Caco-2 (cell line): ENCODE measurements around the gene ZNF503. TPM values are rescaled to one million over a fixed set of nuclear protein-coding genes. Genes with fewer than 3 reads are reported as not detected.
A peak's percentile ranks its signal among the peaks of the same experiment; 100 is the strongest.

Experiments used
- BruUV-seq: library from RNA; stranded (reverse); fragments of 400-500 nt; replicated peaks from 2 replicates; lab custom pipeline; 2021; lab: Mats Ljungman, UMichigan
- CTCF ChIA-PET: fragments of 300-600 bp; sonication (Branson Sonifier 250); formaldehyde crosslinking; loops from one replicate; lab custom pipeline; 2022; ENCODE audit warnings: antibody characterized with exemption; lab: Charles Lee
- POLR2A ChIA-PET: fragments of 300-600 bp; sonication (Branson Sonifier 250); formaldehyde crosslinking; loops from one replicate; lab custom pipeline; 2022; ENCODE audit warnings: antibody characterized with exemption; lab: Charles Lee
- DNase-seq, 2 experiments: peaks; one replicate each; pipeline versions ENCODE4 v3.0.0 to v3.0.0-alpha.2; 2020 to 2022
- H3K27me3 ChIP-seq: replicated peaks from 2 replicates; pipeline ENCODE4 v1.6.0; 2011; ENCODE audit warnings: low read length; ENCODE audit not compliant: control insufficient read depth, insufficient read depth
- H3K36me3 ChIP-seq: 2 replicates; pipeline ENCODE4 v1.5.1; 2011; ENCODE audit warnings: low read length; ENCODE audit not compliant: control insufficient read depth, insufficient read depth
- H3K4me1 ChIP-seq: fragments of 250-450 bp; sonication (Bioruptor Pico); 2 replicates; pipeline ENCODE4 v1.5.1; 2020; ENCODE audit warnings: mild to moderate bottlenecking
- H3K4me3 ChIP-seq: 2 replicates; pipeline ENCODE4 v1.5.1; 2011; ENCODE audit warnings: low read depth, mild to moderate bottlenecking, control low read depth, low read length
- H3K9me3 ChIP-seq: fragments of 250-450 bp; sonication (Bioruptor Pico); 2 replicates; pipeline ENCODE4 v1.5.1; 2020; ENCODE audit warnings: mild to moderate bottlenecking, moderate library complexity
- H3K27ac Mint-ChIP-seq: one replicate; pipeline ENCODE4 v1.8.0; 2022; ENCODE audit warnings: mixed read lengths; ENCODE audit not compliant: unreplicated experiment
- H3K27me3 Mint-ChIP-seq: one replicate; pipeline ENCODE4 v1.8.0; 2022; ENCODE audit warnings: mixed read lengths; ENCODE audit not compliant: insufficient read depth, unreplicated experiment
- H3K36me3 Mint-ChIP-seq: one replicate; pipeline ENCODE4 v1.8.0; 2022; ENCODE audit warnings: mild to moderate bottlenecking, mixed read lengths; ENCODE audit not compliant: insufficient read depth, unreplicated experiment
- H3K4me1 Mint-ChIP-seq: one replicate; pipeline ENCODE4 v1.8.0; 2022; ENCODE audit warnings: low read depth, mixed read lengths; ENCODE audit not compliant: unreplicated experiment
- H3K4me3 Mint-ChIP-seq: one replicate; pipeline ENCODE4 v1.8.0; 2022; ENCODE audit warnings: mild to moderate bottlenecking, moderate library complexity, mixed read lengths; ENCODE audit not compliant: unreplicated experiment
- H3K9me3 Mint-ChIP-seq: one replicate; pipeline ENCODE4 v1.8.0; 2022; ENCODE audit warnings: mixed read lengths; ENCODE audit not compliant: unreplicated experiment
- CTCF ChIP-seq, 2 experiments: fragments of 200-600 bp in 1 of 2; IDR thresholded peaks; 1 replicate in 1 of 2; 2 replicates in 1 of 2; pipeline versions ENCODE4 v1.5.1 to v1.8.0; 2011 to 2022; ENCODE audit warnings: antibody characterized with exemption in 1 of 2, control low read depth in 1 of 2, inconsistent platforms in 1 of 2, low read depth in 1 of 2, low read length in 1 of 2, mild to moderate bottlenecking in 1 of 2, moderate library complexity in 1 of 2; ENCODE audit not compliant: insufficient read depth in 1 of 2, severe bottlenecking in 1 of 2, unreplicated experiment in 1 of 2
- intact Hi-C: fragments of 100-400 bp; cut with micrococcal nuclease; formaldehyde crosslinking; loops from one replicate; pipeline ENCODE4 v1.10.0; 2022; ENCODE audit not compliant: unreplicated experiment
- total RNA-seq: library from RNA; stranded (reverse); gene quantifications from 2 replicates; pipeline ENCODE4 v1.2.3, GENCODE V29; 2022

Gene ZNF503
- total RNA-seq, 1 experiment from 2014 or later: 35.5 TPM

GRCh38 chr10:75403939-75404814 is 2.6 kb upstream of the ZNF503 start:
- no peaks in the 10 kb centered on the region for H3K9me3 Mint-ChIP-seq
- Histone ChIP-seq H3K4me1 (peaks cover 9% of the 10 kb centered on the region), H3K36me3 (no peaks in the 10 kb centered on the region; the same call in 1 of the 2 replicates), H3K27me3 (no peaks in the 10 kb centered on the region), H3K9me3 (no peaks in the 10 kb centered on the region), H3K4me3 (peak overlapping the region; percentile 99)
- TSS peak; percentile 30 for BruUV-seq
- TF ChIP-seq CTCF (IDR thresholded peaks at IDR 0.05; ENCODE audit: insufficient read depth in 1 of 2, low read depth in 1 of 2, low read length in 1 of 2, severe bottlenecking in 1 of 2, unreplicated experiment in 1 of 2): no peak
- peaks cover 7% of the 10 kb centered on the region for H3K4me1 Mint-ChIP-seq
- H3K36me3 Mint-ChIP-seq: peaks cover 84% of the 10 kb centered on the region
- H3K27me3 Mint-ChIP-seq: no peaks in the 10 kb centered on the region
- DNase-seq: peak; percentile 67 to 78
- peak overlapping the region; percentile 95 for H3K27ac Mint-ChIP-seq
- ChIA-PET POLR2A (interaction anchor here (2.3 kb wide), 1 partner anchor 26 kb away, joined by 24 read pairs; no protein-coding TSS in a partner anchor), CTCF (interaction anchor here (0.7 to 1.5 kb wide), 3 partner anchors 26 to 647 kb away, joined by 3 to 5 read pairs (median 4); no protein-coding TSS in a partner anchor)
- intact Hi-C loops: loop anchor here (1.0 to 10.0 kb wide), 9 partner anchors 95 to 1141 kb away; no protein-coding TSS in a partner anchor
- peak overlapping the region; percentile 94 for H3K4me3 Mint-ChIP-seq

GRCh38 chr10:75403144-75403938 is 1.8 kb upstream of the ZNF503 start:
- H3K27me3 ChIP-seq: no peaks in the 10 kb centered on the region
- ChIA-PET CTCF (interaction anchor here (0.7 kb wide), 2 partner anchors 414 to 648 kb away, joined by 4 to 5 read pairs; no protein-coding TSS in a partner anchor), POLR2A (interaction anchor here (2.3 kb wide), 1 partner anchor 27 kb away, joined by 24 read pairs; no protein-coding TSS in a partner anchor)
- no TSS peak for BruUV-seq
- Mint-ChIP-seq H3K36me3 (peaks cover 84% of the 10 kb centered on the region), H3K4me3 (peak overlapping the region; percentile 94), H3K27ac (peak overlapping the region; percentile 95), H3K27me3 (no peaks in the 10 kb centered on the region), H3K4me1 (peaks cover 7% of the 10 kb centered on the region), H3K9me3 (no peaks in the 10 kb centered on the region)
- peaks cover 4% of the 10 kb centered on the region for H3K36me3 ChIP-seq
- no peak for TF ChIP-seq CTCF (IDR thresholded peaks at IDR 0.05; ENCODE audit: insufficient read depth in 1 of 2, low read depth in 1 of 2, low read length in 1 of 2, severe bottlenecking in 1 of 2, unreplicated experiment in 1 of 2)
- intact Hi-C loops: loop anchor here (2.0 to 10.0 kb wide), 7 partner anchors 221 to 1141 kb away; no protein-coding TSS in a partner anchor
- DNase-seq: peak; percentile 80 to 83
- peak overlapping the region; percentile 99 for H3K4me3 ChIP-seq
- H3K9me3 ChIP-seq: no peaks in the 10 kb centered on the region
- peaks cover 9% of the 10 kb centered on the region for H3K4me1 ChIP-seq
